GM10266 (cell line): Measurements from ENCODE around the gene MYD88.

Experiments
- DNase-seq: peaks from one replicate; pipeline ENCODE4 v3.0.0; 2012; ENCODE audit errors: extremely low spot score
- CTCF ChIP-seq: IDR thresholded peaks from 2 replicates; pipeline ENCODE4 v1.5.1; 2012; ENCODE audit warnings: mild to moderate bottlenecking, low read depth; ENCODE audit not compliant: control insufficient read depth, insufficient read depth; ENCODE audit errors: missing control alignments

Gene MYD88

GRCh38 chr3:38108649-38109579 is 29.5 kb upstream of the MYD88 start:
- TF ChIP-seq CTCF, result no peak
- no peak for DNase-seq

DNA sequence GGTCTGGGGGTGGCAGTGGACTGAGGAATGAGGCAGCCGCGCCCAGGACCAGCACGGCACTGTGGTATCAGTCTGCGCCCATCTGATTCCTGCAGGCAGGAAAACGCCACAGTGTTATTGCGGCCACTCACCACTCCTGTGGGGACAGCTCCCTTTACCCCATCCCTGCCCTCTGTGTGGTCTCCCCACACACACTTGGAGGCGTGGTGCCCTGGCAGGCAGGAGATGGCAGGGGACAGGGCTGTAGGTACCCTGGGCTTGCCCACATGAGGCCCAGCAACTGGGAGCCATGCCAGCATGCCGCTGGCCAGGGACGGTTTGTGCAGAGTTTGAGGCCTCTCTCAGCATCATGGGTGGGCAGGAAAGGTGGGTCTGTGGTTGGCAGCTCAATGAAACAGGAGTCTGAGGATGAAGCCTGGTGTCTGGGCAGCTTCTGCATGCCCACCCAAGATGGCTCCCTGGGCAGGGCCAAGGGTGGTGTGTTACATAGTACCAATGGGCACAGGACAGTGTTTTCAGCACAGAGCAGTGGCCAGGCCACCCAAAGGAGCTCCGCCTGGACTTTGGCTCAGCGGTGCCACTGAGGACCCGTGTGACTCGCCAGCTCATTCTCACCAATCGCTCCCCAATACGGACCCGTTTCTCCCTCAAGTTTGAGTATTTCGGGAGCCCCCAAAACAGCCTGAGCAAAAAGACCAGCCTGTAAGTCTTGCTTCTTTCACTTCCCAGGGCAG is 28.7 kb upstream of the MYD88 start:
- no peak for DNase-seq
- TF ChIP-seq CTCF, result no peak

DNA sequence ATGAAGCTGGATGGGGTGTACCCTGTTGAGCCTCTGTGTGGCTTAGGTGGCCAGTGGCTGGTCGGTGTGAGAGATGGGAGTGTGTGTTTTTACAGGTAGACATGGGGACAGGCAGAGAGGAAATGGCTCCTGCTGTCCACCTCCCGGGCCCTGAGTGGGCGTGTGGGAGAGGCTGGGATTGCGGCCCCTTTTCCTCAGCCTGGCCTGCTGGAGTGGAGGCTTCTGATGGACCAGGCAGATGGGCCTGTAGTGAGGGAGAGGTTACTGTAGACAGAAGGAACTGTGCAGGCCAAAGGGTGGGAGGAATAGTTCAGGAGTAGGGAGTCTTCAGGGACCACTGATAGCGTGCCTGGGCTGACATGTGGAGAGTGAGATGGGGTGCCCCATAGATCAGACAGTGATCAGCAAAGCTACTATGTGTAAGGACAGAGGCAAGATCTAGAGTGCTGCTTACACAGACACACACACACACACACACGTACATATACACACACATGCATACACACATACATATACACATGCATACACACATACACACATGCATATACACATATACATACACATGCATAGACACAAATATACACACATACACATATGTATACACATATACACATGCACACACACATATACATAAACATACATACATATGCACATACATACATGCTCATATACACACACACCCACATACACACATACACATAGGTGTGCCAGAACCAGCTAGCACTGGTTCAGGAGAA is 28.0 kb upstream of the MYD88 start:
- TF ChIP-seq CTCF, result no peak
- no peak for DNase-seq

DNA sequence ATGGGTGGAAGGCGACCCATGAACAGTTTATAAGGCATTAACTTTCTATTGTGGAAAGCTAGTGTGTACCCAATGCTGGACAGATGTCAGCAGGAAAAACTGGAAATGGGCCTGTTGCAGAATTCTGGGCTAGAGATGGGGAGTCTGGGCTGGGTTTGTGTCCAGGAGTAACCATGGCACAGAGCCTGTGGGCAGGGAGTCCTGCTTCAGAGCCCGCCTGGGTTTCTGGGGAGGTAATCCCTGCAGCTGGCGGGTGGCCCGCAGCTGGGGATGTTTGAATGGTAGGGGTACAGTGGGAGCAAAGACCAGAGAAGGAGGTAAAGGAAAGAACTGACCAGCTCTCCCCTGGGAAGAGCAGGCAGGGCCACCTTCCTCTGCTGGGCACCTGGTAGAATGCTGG is 27.3 kb upstream of the MYD88 start:
- no peak for TF ChIP-seq CTCF
- DNase-seq, result no peak

- DNase-seq, result no peak
- no peak for TF ChIP-seq CTCF
Observed at GRCh38 chr3:38111696-38112377, 26.6 kb upstream of the MYD88 start.

DNA sequence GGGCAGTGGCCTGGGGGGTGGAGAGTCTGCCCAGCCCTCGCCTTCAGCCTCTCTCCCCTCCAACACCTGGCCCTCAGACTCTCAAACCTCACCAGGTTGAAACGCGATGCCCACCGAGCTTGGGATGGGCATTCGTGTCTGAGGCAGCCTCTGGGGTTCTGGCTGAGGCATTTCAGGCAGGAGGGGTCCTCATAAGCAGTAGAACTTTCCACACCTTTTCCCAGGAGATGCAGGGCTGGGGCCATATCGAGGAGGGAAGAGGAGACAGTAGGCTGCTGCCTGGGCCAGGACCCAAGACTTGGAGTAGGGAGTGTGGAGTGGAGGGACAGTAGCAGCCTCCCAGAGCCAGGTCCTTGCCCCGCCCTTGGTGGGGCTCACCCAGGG is 26.1 kb upstream of the MYD88 start:
- no peak for TF ChIP-seq CTCF
- DNase-seq, result no peak
